ENCODE measurements around the gene UBE2S. TPM values are rescaled to one million over a fixed set of nuclear protein-coding genes. Genes with fewer than 3 reads are reported as not detected.

The UBE2S gene
- total and polyA plus RNA-seq, 2 of the 8 experiments (the other 6 are each of a cell fraction or from before 2014, with no cell fraction given) = 398 to 530 TPM

- TF ChIP-seq JUN (IDR thresholded peaks at IDR 0.05; ENCODE audit: low read depth, low read length) (no peak), USF2 (IDR thresholded peaks at IDR 0.05; ENCODE audit: low read length) (no peak), CHD7 (IDR thresholded peaks at IDR 0.05; ENCODE audit: insufficient replicate concordance, low read length) (no peak), BRCA1 (IDR thresholded peaks at IDR 0.05; ENCODE audit: low read depth, low read length) (no peak), RFX5 (IDR thresholded peaks at IDR 0.05; ENCODE audit: borderline replicate concordance, low read depth, low read length) (no peak)
Observed at GRCh38 chr19:55434356-55434919, 26.9 kb upstream of the UBE2S start (continued).

All from H1 (cell line).